ENCODE data around the gene BHLHA15.

GRCh38 chr7:98215561-98216495, 4.6 kb downstream of the BHLHA15 start:
- TF ChIP-seq ZNF232 (CRISPR knock-in tag; IDR thresholded peaks at IDR 0.05) = no peak
- no peak for TF ChIP-seq ATF3 (CRISPR knock-in tag; conservative IDR thresholded peaks at IDR 0.05)
- no peak for TF ChIP-seq STAT6 (CRISPR knock-in tag; conservative IDR thresholded peaks at IDR 0.05; ENCODE audit: low read depth)
- TF ChIP-seq CTCF (IDR thresholded peaks at IDR 0.05) = no peak
- TF ChIP-seq ZNF416 (CRISPR knock-in tag; IDR thresholded peaks at IDR 0.05) = no peak
- no peak for TF ChIP-seq IRF1 (CRISPR knock-in tag; IDR thresholded peaks at IDR 0.05)
- TF ChIP-seq JUN (CRISPR knock-in tag; IDR thresholded peaks at IDR 0.05) = no peak
- TF ChIP-seq ATF1 (CRISPR knock-in tag; IDR thresholded peaks at IDR 0.05) = no peak
- no peak for TF ChIP-seq MLX (CRISPR knock-in tag; IDR thresholded peaks at IDR 0.05)

Data from WTC11 (cell line).